HEK293T (cell line): ENCODE results near the gene PATL1.

Experiments used
- BHLHE40 ChIP-seq: fragments of 450-650 bp; IDR thresholded peaks from 2 replicates; pipeline ENCODE4 v1.6.1; 2016; ENCODE audit warnings: mild to moderate bottlenecking, moderate library complexity, borderline replicate concordance
- NFRKB ChIP-seq: fragments of 450-650 bp; IDR thresholded peaks from 2 replicates; pipeline ENCODE4 v1.6.1; 2016; ENCODE audit warnings: mild to moderate bottlenecking, moderate library complexity
- SUZ12 ChIP-seq: fragments of 450-650 bp; IDR thresholded peaks from 2 replicates; pipeline ENCODE4 v1.6.1; 2016; ENCODE audit warnings: mild to moderate bottlenecking

- TF ChIP-seq SUZ12 = no peak
- no peak for TF ChIP-seq BHLHE40
- no peak for TF ChIP-seq NFRKB
Measured at GRCh38 chr11:59611570-59612565, 57.0 kb downstream of the PATL1 start.
